Stimulated activated CD8-positive, alpha-beta memory T cell treated with anti-CD3 and anti-CD28 coated beads, Interleukin-7, amount 100 ng/mL, for 1 hour (primary cell): ENCODE measurements around the gene ANTXR2.

Experiments used
- DNase-seq, 2 donors: peaks; one replicate each; pipeline ENCODE4 v3.0.0-alpha.2; 2020; ENCODE audit warnings: low read depth in 2 of 2

Gene ANTXR2

DNA sequence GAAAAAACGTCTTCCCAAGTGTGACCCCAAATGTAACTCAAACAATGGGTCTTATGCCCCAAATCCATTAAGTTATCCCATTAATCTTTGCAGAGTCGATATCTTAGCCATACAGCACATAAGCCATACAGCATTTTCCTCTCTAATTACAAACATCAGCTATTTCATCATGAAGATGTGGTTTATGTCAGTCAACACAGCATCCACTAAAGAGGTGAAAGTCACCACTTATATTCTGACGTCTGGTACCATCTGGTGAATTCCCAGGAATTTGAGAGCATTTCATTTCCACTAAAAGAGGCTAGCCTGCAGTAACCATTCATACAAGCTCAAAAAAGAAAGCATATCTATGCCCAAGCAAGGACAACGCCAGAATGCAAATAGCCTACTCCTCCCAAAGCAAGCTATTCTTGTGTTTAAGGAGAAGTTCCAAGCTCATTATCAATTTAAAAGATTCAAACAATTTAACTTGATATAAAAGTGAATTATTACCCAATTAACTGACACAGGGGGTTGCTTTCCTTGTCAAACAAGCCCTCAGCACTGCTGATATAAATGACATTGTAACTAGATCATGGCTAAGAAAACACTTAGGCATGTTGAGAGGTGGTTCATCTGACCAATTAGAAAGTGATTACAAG is 203.3 kb downstream of the ANTXR2 start:
- no peak for DNase-seq

DNA sequence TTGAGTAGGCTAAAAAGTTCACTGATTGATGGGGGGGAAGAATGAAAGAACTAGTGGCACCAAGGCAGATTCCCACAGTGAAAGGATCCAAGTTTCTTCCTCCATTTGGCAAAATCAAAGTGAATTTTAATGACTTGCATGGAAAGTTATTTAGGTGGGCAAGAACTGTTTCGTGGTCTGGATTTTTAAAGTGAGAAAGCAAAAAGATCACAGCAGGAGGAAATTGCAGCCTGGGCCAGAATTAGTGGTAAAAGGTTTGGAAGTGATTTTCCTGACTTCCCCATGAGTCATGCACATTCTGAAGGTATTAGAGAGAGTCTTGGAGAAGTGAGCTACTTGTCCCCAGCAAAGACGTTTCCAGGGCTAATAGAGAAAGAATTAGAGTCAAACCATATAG is 207.8 kb downstream of the ANTXR2 start:
- no peak for DNase-seq

DNA sequence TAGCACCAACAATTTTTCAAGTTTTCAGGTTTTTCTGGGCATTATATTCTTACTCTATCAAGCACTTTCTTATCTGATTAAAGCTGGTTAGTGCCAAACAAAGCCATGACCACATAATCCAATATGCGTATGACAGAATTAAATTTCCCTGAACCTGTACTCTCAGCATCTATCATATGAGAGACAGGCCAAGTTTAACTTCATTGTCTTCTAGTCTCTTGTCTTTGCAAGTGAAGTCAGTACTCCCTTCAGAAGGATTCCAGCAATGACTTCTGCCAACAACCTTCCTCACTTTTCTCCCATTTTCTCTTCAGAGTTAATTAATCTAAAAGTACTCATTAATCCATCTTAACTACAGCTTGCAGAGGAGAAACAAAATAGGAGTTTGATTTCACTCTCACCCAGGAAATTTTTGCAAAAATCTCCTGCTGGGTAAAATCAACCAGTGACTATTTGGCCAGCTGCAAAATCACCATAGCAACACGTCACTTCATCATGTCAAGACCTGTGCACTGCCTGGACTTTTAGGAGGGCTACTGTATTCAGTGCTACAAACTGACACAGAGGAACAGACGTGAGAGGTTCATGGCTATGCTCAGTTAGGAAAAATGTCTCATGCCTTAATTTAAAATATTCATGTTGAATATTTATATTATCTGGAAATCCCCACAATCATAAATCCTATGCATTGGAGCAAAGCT is 208.4 kb downstream of the ANTXR2 start:
- no peak for DNase-seq

DNA sequence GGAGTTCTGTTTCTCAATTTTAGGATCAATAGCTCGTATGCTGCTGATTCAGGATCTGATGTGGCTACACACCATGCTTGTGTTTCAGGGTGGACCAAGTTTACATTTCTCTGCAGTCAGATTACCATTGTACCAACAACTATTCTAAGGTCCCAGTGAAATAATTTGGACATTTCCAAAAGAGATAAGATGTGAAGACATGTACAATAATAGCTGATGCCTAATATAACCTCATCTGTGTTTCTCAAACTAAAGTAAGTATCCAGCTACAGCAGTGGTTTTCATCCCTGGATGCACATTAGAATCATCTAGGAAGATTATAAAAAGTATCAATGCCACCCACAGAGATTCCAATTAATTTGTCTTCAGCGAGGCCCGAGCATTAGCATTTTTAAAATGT is 209.7 kb downstream of the ANTXR2 start:
- DNase-seq: no peak

DNA sequence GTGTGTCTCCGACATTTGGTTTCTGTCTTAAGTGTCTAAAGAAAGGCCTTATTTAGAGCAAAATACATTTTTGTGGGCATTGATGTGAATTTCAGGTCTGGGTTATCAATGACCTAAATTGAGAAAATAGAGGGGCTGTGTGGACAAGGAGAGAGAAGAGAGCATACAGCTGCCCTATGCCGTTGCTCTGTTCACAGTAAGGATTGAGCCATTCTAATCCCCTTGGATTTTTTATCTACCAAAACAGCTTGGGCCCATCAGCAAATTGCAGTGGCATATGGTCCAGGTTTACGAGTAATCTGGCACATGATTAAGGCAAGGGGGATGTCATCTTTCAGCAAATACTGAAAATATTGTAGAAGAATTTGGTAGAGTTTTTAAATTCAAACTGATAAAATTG is 210.2 kb downstream of the ANTXR2 start:
- no peak for DNase-seq

DNA sequence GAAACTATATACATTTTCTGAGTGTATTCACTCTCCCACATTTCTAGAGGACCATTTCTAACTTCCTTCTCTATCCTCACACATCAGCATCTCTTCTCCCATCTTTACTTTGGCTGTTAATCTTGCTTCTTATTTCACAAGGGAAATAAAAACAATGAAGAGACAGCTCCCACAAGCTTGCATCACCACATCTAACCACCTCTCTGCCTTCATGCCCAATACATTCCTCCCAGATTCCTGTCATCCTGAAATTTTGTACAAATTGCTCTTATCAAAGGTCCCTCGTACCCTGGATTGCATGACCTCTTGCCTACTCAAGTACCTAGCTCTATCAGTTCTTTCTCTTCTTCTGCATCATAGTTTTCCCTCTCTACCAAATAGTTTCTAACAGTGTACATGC is 215.2 kb downstream of the ANTXR2 start:
- no peak for DNase-seq

DNA sequence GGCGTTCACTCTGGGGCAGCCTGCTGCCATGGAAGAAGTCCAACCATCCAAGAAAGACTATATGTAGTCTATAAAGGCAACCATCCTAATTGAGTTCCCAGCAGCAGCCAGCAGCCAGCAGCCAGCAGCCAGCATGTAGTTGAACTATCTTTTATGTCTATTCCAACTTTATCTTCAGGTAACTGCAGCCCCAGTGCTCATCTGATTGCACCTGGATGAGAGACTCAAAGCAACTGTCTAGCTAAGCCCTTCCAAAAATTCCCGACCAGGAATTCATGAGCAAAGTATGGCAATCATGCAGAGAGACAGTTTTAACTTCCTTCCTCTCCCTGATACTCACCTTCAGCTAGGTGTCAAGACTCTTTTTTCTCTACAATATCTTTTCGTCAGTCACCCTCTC is 216.8 kb downstream of the ANTXR2 start:
- DNase-seq: no peak

DNA sequence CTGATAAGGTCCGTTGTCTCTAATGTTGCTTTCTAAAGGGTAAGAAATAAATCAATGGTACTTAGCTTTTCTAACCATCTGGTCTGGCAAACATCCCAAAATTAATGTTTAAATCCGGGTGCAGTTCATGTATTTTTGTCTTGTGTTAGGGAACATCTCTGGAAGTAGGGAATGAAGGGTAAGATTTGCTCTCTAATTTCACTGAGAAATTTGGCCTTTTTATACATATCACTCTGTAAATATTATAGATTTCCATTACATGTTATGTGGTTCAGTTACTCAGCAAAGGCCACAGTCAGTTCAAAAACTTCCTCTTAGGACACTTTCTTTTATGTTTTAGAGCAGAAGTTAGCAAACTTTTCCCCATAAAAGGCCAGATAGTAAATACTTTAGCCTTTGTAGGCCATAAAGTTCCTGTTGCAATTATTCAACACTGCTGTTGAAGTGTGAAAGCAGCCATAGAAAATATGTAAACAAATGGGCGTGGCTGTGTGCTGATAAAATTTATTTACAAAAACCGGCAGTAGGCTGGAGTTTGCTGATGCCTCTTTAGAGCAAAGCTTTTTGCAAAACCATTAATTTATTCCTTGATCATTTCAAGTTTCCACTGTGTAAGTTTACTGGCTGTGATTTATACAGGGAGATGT is 218.1 kb downstream of the ANTXR2 start:
- no peak for DNase-seq

DNA sequence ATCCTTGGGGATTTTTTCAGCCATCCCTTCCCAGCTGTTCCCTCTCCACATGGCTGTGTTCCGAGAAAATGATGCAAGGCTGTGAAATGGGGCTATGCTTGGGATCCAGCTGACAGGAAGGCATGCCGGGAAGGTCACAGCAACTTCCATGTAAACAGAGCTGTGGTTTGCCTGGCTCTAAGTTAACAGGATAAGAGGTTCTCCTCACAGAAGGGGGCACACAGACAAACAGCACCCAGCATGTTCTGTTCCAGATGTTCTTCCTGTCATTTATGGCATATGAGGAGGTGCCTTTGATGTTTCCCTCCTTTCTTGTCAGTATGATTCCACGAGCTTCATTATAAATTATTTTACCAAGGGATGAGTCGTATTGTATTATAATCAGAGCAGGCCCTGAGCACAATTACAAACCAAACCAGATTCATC is 220.7 kb downstream of the ANTXR2 start:
- DNase-seq: no peak

DNA sequence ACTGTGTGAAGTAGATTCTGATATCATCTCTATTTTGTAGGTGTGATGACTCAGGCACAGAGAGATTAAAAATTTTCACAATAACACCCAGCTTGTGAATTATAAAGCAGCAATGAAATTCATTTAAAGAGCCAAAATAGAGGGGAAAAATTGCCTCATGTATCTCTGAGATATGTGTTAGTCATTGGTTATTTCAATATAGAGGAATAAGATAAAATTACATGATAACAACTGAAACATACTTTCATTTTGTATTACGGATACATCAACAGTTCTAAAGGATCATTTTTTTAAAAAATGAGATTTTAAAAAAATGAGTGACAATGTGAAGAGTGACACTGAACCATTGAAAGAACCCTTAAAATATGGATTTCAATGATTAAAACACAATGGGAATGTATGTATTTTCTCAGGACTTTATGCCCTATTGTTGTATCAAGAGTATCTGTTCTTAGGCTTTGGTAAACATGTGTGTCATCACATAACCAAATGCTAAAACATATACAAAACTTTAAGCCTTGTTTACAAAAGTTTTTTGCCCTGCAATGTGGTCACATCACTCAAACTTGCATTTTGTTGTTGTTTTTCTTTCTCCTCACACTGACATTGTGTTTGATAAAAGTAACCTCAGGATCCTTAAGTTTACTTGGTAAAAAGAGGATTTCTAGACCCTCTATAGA is 221.3 kb downstream of the ANTXR2 start:
- DNase-seq: no peak
